Osteocyte (in vitro differentiated cells): ENCODE results near the gene GFPT1. TPM values are rescaled to one million over a fixed set of nuclear protein-coding genes. Genes with fewer than 3 reads are reported as not detected.

ENCODE experiments used
- DNase-seq: peaks from one replicate; pipeline ENCODE4 v3.0.0; 2021; ENCODE audit warnings: mixed read lengths; ENCODE audit not compliant: unreplicated experiment; ENCODE audit errors: extremely low spot score
- H3K27ac Mint-ChIP-seq: one replicate; pipeline ENCODE4 v1.8.0; 2021; ENCODE audit warnings: mild to moderate bottlenecking, mixed read lengths; ENCODE audit not compliant: unreplicated experiment
- H3K27me3 Mint-ChIP-seq: one replicate; pipeline ENCODE4 v1.8.0; 2021; ENCODE audit warnings: mixed read lengths; ENCODE audit not compliant: unreplicated experiment
- H3K36me3 Mint-ChIP-seq: one replicate; pipeline ENCODE4 v1.8.0; 2021; ENCODE audit warnings: mixed read lengths; ENCODE audit not compliant: unreplicated experiment
- H3K4me1 Mint-ChIP-seq: one replicate; pipeline ENCODE4 v1.8.0; 2021; ENCODE audit warnings: mixed read lengths; ENCODE audit not compliant: unreplicated experiment
- H3K4me3 Mint-ChIP-seq: one replicate; pipeline ENCODE4 v1.8.0; 2021; ENCODE audit warnings: mild to moderate bottlenecking, moderate library complexity, mixed read lengths; ENCODE audit not compliant: unreplicated experiment
- H3K9me3 Mint-ChIP-seq: one replicate; pipeline ENCODE4 v1.8.0; 2021; ENCODE audit warnings: mixed read lengths; ENCODE audit not compliant: unreplicated experiment
- CTCF ChIP-seq: fragments of 200-600 bp; sonication (generic); IDR thresholded peaks from 2 replicates; pipeline ENCODE4 v1.5.0; 2021; ENCODE audit warnings: antibody characterized with exemption, mild to moderate bottlenecking, moderate library complexity
- total RNA-seq: library from RNA; stranded (reverse); gene quantifications from 2 replicates; pipeline ENCODE4 v1.2.1, GENCODE V29; 2021

The GFPT1 gene
- total RNA-seq, 1 donor from 2014 or later, result 48.3 TPM

- TF ChIP-seq CTCF, result no peak
- Mint-ChIP-seq H3K4me3 (no peak overlapping the region), H3K27me3 (no peaks in the 10 kb centered on the region), H3K36me3 (peaks cover 17% of the 10 kb centered on the region), H3K9me3 (no peaks in the 10 kb centered on the region), H3K27ac (no peak overlapping the region), H3K4me1 (peaks cover 20% of the 10 kb centered on the region)
- DNase-seq, result no peak
Measured at GRCh38 chr2:69390001-69390400, 3.0 kb upstream of the GFPT1 start.

GRCh38 chr2:69389271-69389670 lies 2.2 kb upstream of the GFPT1 start:
- Mint-ChIP-seq H3K27me3 (no peaks in the 10 kb centered on the region), H3K27ac (no peak overlapping the region), H3K4me1 (peaks cover 26% of the 10 kb centered on the region), H3K36me3 (peaks cover 9% of the 10 kb centered on the region), H3K4me3 (no peak overlapping the region), H3K9me3 (no peaks in the 10 kb centered on the region)
- DNase-seq, result no peak
- TF ChIP-seq CTCF, result no peak

- peaks cover 36% of the 10 kb centered on the region for H3K4me1 Mint-ChIP-seq
- H3K36me3 Mint-ChIP-seq, result no peaks in the 10 kb centered on the region
- no peaks in the 10 kb centered on the region for H3K27me3 Mint-ChIP-seq
- no peak for DNase-seq
- TF ChIP-seq CTCF, result no peak
- H3K4me3 Mint-ChIP-seq, result peak overlapping the region; percentile 92
- H3K9me3 Mint-ChIP-seq, result no peaks in the 10 kb centered on the region
- H3K27ac Mint-ChIP-seq, result peak overlapping the region; percentile 99
Measured at GRCh38 chr2:69387770-69388481, 899 bp upstream of the GFPT1 start.

- H3K27ac Mint-ChIP-seq, result peak overlapping the region; percentile 82
- DNase-seq, result no peak
- peaks cover 5% of the 10 kb centered on the region for H3K36me3 Mint-ChIP-seq
- no peaks in the 10 kb centered on the region for H3K9me3 Mint-ChIP-seq
- peak overlapping the region; percentile 92 for H3K4me3 Mint-ChIP-seq
- H3K27me3 Mint-ChIP-seq, result no peaks in the 10 kb centered on the region
- TF ChIP-seq CTCF, result no peak
- H3K4me1 Mint-ChIP-seq, result peaks cover 50% of the 10 kb centered on the region
Measured at GRCh38 chr2:69386360-69386759, 667 bp downstream of the GFPT1 start.

- Mint-ChIP-seq H3K27ac (peak overlapping the region; percentile 82), H3K4me1 (peaks cover 57% of the 10 kb centered on the region), H3K4me3 (peak overlapping the region; percentile 92), H3K9me3 (no peaks in the 10 kb centered on the region), H3K36me3 (peaks cover 5% of the 10 kb centered on the region), H3K27me3 (no peaks in the 10 kb centered on the region)
- no peak for TF ChIP-seq CTCF
- no peak for DNase-seq
Measured at GRCh38 chr2:69385443-69386151, 1.4 kb downstream of the GFPT1 start.
